ENCODE measurements around the gene MAGI2. TPM values are rescaled to one million over a fixed set of nuclear protein-coding genes. Genes with fewer than 3 reads are reported as not detected.

Gene MAGI2
- total RNA-seq, 1 experiment from 2014 or later = 0.34 TPM

DNA sequence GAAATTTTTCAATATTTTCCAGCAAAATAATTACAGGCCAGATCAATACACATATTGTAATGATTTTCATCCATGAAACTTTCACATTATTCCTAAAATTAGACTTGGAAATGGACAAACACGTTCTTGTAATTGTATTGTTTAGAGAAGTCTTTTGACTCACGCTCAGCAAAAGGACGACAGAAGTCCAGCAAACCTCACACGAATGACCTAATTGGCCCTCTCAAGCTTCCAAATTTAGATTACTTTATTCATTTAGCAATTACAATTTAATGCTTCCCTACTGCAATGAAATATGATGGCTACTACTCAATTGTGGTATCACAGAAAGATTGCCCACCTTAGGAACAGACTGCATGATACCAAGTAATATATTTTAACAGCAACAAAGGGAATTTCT is 702.2 kb downstream of the MAGI2 start:
- TF ChIP-seq EZH2 (IDR thresholded peaks at IDR 0.05; ENCODE audit: borderline replicate concordance, low read depth, low read length, poor library complexity, severe bottlenecking) = no peak
- TF ChIP-seq, protein P1, sequence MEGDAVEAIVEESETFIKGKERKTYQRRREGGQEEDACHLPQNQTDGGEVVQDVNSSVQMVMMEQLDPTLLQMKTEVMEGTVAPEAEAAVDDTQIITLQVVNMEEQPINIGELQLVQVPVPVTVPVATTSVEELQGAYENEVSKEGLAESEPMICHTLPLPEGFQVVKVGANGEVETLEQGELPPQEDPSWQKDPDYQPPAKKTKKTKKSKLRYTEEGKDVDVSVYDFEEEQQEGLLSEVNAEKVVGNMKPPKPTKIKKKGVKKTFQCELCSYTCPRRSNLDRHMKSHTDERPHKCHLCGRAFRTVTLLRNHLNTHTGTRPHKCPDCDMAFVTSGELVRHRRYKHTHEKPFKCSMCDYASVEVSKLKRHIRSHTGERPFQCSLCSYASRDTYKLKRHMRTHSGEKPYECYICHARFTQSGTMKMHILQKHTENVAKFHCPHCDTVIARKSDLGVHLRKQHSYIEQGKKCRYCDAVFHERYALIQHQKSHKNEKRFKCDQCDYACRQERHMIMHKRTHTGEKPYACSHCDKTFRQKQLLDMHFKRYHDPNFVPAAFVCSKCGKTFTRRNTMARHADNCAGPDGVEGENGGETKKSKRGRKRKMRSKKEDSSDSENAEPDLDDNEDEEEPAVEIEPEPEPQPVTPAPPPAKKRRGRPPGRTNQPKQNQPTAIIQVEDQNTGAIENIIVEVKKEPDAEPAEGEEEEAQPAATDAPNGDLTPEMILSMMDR (conservative IDR thresholded peaks at IDR 0.05; ENCODE audit: low read depth, low read length) = no peak
- intact Hi-C loops (cut with micrococcal nuclease; ENCODE audit: unreplicated experiment) = no loop called here
- Histone ChIP-seq H3K4me3 (ENCODE audit: low read depth, low read length, poor library complexity, severe bottlenecking) (no peak overlapping the region), H3K9me3 (ENCODE audit: low read depth, low read length, poor library complexity, severe bottlenecking) (no peaks in the 10 kb centered on the region), H3K36me3 (ENCODE audit: insufficient read depth, low read length, poor library complexity, severe bottlenecking) (no peaks in the 10 kb centered on the region), H3K27ac (ENCODE audit: low read depth, low read length, poor library complexity, severe bottlenecking) (no peak overlapping the region), H3K4me1 (ENCODE audit: insufficient read depth, low read length, poor library complexity, severe bottlenecking) (no peaks in the 10 kb centered on the region), H3K27me3 (replicated peaks; ENCODE audit: insufficient read depth, low read depth, low read length, poor library complexity) (peaks cover 9% of the 10 kb centered on the region)
- DNase-seq (ENCODE audit: low spot score) = no peak
- ChIA-PET POLR2A (ENCODE audit: low non-redundant PET) (no interaction called here), CTCF (no interaction called here)
- no TSS peak for BruUV-seq (replicated peaks)

DNA sequence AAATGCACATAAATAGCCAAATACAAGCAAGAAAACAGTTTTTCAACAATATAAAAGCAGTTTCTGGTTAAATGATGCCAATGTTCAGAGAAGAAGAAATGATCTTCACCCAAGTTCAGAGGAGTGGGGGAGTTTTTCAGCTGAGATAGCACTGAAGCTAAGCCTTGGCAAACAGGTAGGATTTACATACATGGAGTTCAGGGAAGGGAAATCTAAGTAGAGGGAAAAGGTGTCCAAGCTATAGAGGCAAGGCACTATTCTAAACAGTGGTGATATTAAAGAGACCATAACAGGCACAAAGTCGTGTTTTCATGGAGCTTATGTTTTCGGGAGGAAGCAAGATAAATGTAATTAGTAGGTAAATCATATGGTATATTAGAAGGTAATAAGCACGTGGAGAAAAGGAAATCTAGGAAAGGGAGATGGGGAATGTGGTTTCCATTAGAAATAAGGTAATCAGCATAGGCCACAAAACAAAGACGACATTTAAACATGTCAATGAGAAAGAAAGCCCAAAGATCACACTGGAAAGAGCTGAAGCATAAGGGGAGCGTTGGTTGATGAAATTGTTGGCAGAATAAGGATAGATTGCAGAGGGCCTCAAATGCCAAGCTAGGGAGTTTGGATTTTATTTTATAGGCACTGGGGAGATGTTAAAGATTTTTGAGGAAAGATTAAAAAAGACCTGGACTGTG is 704.3 kb downstream of the MAGI2 start:
- no peak for TF ChIP-seq EZH2 (IDR thresholded peaks at IDR 0.05; ENCODE audit: borderline replicate concordance, low read depth, low read length, poor library complexity, severe bottlenecking)
- TF ChIP-seq, protein P1 (conservative IDR thresholded peaks at IDR 0.05; ENCODE audit: low read depth, low read length) = no peak
- BruUV-seq (replicated peaks) = no TSS peak
- no peak for DNase-seq (ENCODE audit: low spot score)
- Histone ChIP-seq H3K27ac (ENCODE audit: low read depth, low read length, poor library complexity, severe bottlenecking) (no peak overlapping the region), H3K4me3 (ENCODE audit: low read depth, low read length, poor library complexity, severe bottlenecking) (no peak overlapping the region), H3K36me3 (ENCODE audit: insufficient read depth, low read length, poor library complexity, severe bottlenecking) (no peaks in the 10 kb centered on the region), H3K9me3 (ENCODE audit: low read depth, low read length, poor library complexity, severe bottlenecking) (no peaks in the 10 kb centered on the region), H3K27me3 (replicated peaks; ENCODE audit: insufficient read depth, low read depth, low read length, poor library complexity) (no peaks in the 10 kb centered on the region), H3K4me1 (ENCODE audit: insufficient read depth, low read length, poor library complexity, severe bottlenecking) (no peaks in the 10 kb centered on the region)
- ChIA-PET POLR2A (ENCODE audit: low non-redundant PET) (no interaction called here), CTCF (no interaction called here)
- intact Hi-C loops (cut with micrococcal nuclease; ENCODE audit: unreplicated experiment) = no loop called here

DNA sequence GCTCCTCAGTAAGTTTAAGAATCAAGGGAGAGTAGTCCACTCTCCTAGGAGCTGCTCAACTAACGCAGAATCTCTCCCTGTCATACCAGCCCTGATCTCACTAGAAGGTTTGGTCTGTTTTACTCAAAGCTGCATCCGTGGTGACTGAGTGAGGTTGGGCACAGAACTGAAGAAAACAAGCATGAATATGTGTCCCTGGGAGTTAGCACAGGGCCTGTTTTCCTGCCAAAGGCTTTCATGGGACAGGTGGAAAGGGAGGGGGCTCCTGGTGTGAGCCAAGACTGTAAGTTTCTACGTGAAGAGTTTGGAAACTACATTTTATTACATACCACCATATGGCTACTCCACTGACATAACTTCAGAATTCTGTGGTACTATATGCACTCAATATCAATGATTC is 705.9 kb downstream of the MAGI2 start:
- CTCF ChIA-PET = no interaction called here
- Histone ChIP-seq H3K4me3 (ENCODE audit: low read depth, low read length, poor library complexity, severe bottlenecking) (no peak overlapping the region), H3K4me1 (ENCODE audit: insufficient read depth, low read length, poor library complexity, severe bottlenecking) (no peaks in the 10 kb centered on the region), H3K27ac (ENCODE audit: low read depth, low read length, poor library complexity, severe bottlenecking) (no peak overlapping the region), H3K9me3 (ENCODE audit: low read depth, low read length, poor library complexity, severe bottlenecking) (no peaks in the 10 kb centered on the region), H3K27me3 (replicated peaks; ENCODE audit: insufficient read depth, low read depth, low read length, poor library complexity) (no peaks in the 10 kb centered on the region), H3K36me3 (ENCODE audit: insufficient read depth, low read length, poor library complexity, severe bottlenecking) (no peaks in the 10 kb centered on the region)
- TF ChIP-seq, protein P1 (conservative IDR thresholded peaks at IDR 0.05; ENCODE audit: low read depth, low read length) = no peak
- TF ChIP-seq EZH2 (IDR thresholded peaks at IDR 0.05; ENCODE audit: borderline replicate concordance, low read depth, low read length, poor library complexity, severe bottlenecking) = no peak
- BruUV-seq (replicated peaks) = no TSS peak
- DNase-seq (ENCODE audit: low spot score) = no peak
- intact Hi-C loops (cut with micrococcal nuclease; ENCODE audit: unreplicated experiment) = no loop called here
- POLR2A ChIA-PET (ENCODE audit: low non-redundant PET) = no interaction called here

All from A673 (cell line).